ENCODE measurements around the gene SELENBP1. TPM values are rescaled to one million over a fixed set of nuclear protein-coding genes. Genes with fewer than 3 reads are reported as not detected.
A peak's percentile ranks its signal among the peaks of the same experiment; 100 is the strongest.

Gene SELENBP1
- total RNA-seq, 4 donors from 2014 or later, result 194 to 623 (median 467) TPM

GRCh38 chr1:151325646-151326429 lies 46.7 kb downstream of the SELENBP1 start:
- no peak for DNase-seq
- Histone ChIP-seq H3K36me3 (peaks cover 0 to 39% (median 0%) of the 10 kb centered on the region in 3 donors), H3K27me3 (no peaks in the 10 kb centered on the region), H3K4me3 (peak overlapping the region; percentile 59 to 85 (median 76)), H3K9me3 (no peaks in the 10 kb centered on the region), H3K27ac (peak overlapping the region in 2 of 4 donors; percentile 83 to 91), H3K4me1 (peaks cover 0 to 25% (median 4%) of the 10 kb centered on the region in 4 donors)
- no peak for TF ChIP-seq CTCF (IDR thresholded peaks at IDR 0.05)
- no peak for TF ChIP-seq POLR2A (IDR thresholded peaks at IDR 0.05)

DNA sequence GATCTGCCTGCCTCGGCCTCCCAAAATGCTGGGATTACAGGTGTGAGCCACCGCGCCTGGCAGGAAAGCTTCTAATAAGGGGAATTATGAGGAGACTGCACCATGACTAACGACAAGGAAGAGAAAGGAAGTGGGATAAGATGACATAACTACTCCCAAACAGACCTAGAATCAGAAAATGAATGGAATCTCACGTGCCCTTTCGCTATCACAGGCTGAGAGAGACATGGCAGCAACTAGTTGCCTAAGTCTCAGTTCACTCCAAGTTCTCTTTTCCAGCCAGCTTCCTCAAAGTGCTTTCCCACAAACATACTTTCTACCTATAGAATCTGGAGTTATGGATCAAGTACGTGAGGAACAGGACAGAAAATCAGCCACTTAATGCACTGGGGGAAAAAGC lies 47.3 kb downstream of the SELENBP1 start:
- Histone ChIP-seq H3K36me3 (peaks cover 0 to 45% (median 0%) of the 10 kb centered on the region in 3 donors), H3K27ac (no peak overlapping the region), H3K4me1 (peaks cover 0 to 25% (median 4%) of the 10 kb centered on the region in 4 donors), H3K27me3 (no peaks in the 10 kb centered on the region), H3K4me3 (no peak overlapping the region), H3K9me3 (no peaks in the 10 kb centered on the region)
- DNase-seq, result no peak
- TF ChIP-seq POLR2A (IDR thresholded peaks at IDR 0.05) (no peak), CTCF (IDR thresholded peaks at IDR 0.05) (no peak)

- TF ChIP-seq CTCF (IDR thresholded peaks at IDR 0.05) (no peak), POLR2A (IDR thresholded peaks at IDR 0.05) (no peak)
- H3K9me3 ChIP-seq, result no peaks in the 10 kb centered on the region
- H3K4me1 ChIP-seq, result peaks cover 0 to 25% (median 4%) of the 10 kb centered on the region in 4 donors
- DNase-seq, result no peak
- no peak overlapping the region for H3K4me3 ChIP-seq
- H3K27me3 ChIP-seq, result no peaks in the 10 kb centered on the region
- H3K36me3 ChIP-seq, result peaks cover 0 to 53% (median 0%) of the 10 kb centered on the region in 3 donors
- no peak overlapping the region for H3K27ac ChIP-seq
Measured at GRCh38 chr1:151324390-151324930, 48.0 kb downstream of the SELENBP1 start.

GRCh38 chr1:151318975-151319374 lies 53.5 kb downstream of the SELENBP1 start:
- peaks cover 0 to 7% (median 0%) of the 10 kb centered on the region in 4 donors for H3K4me1 ChIP-seq
- H3K27ac ChIP-seq, result no peak overlapping the region
- no peaks in the 10 kb centered on the region for H3K9me3 ChIP-seq
- H3K36me3 ChIP-seq, result peaks cover 0 to 87% (median 0%) of the 10 kb centered on the region in 3 donors
- TF ChIP-seq CTCF (IDR thresholded peaks at IDR 0.05) (no peak), POLR2A (IDR thresholded peaks at IDR 0.05) (no peak)
- H3K4me3 ChIP-seq, result no peak overlapping the region
- DNase-seq, result no peak
- H3K27me3 ChIP-seq, result no peaks in the 10 kb centered on the region

DNA sequence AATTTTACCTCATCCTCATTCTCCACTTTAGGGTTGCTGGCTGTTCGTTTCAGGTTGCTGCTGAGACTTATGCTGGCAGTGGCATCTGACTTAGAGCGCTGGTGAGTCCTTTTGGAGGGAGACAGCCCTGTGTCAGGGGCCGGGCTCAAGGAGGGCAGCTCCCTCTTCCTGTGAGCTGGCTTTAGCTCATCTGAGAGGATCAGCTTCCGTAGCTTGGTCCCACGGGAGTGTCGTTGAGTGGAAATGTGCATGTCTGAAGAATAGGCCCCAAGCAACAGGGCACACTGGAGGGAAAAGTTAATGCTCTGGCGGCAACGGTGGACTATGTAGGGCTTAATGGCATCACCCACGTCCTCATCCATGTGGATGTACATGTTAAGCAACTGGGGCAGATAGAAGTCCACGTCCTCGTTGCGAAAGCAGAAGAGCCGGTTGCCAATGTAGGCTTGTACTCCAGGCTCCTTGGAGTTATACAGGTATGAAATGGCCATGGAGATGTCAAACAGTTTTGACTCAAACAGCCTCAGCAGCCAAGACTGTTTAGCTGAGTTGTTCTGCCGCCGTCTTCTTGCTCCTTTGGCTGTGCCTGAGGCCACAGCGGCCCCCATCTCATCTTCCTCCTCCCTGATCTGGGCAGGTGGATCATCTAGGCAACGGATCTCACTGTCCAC lies 56.8 kb downstream of the SELENBP1 start:
- Histone ChIP-seq H3K4me3 (no peak overlapping the region), H3K36me3 (peaks cover 0 to 76% (median 0%) of the 10 kb centered on the region in 3 donors), H3K4me1 (peaks cover 0 to 30% (median 3%) of the 10 kb centered on the region in 4 donors), H3K27me3 (no peaks in the 10 kb centered on the region), H3K9me3 (no peaks in the 10 kb centered on the region), H3K27ac (no peak overlapping the region)
- TF ChIP-seq POLR2A (IDR thresholded peaks at IDR 0.05) (no peak), CTCF (IDR thresholded peaks at IDR 0.05) (no peak)
- DNase-seq, result no peak

Other genes starting within 250 kb of the SELENBP1 start
- gene SEMA6C, start 226.1 kb downstream of the SELENBP1 start, total RNA-seq, result 10 to 100 TPM in 3 of 4 donors, 1 to 10 TPM in 1; 2.5 to 24.6 (median 16.6) TPM
- 1 to 10 TPM in 2 of 4 donors, not detected in 2; 4.0 to 6.6 TPM for gene TNFAIP8L2, start 216.1 kb downstream of the SELENBP1 start, total RNA-seq
- 10 to 100 TPM in 2 of 4 donors, 1 to 10 TPM in 2; 6.0 to 11.7 (median 10.2) TPM for gene LYSMD1, start 206.8 kb downstream of the SELENBP1 start, total RNA-seq
- gene SCNM1, start 206.6 kb downstream of the SELENBP1 start, total RNA-seq, result 10 to 100 TPM; 16.1 to 48.9 (median 36.9) TPM
- gene TMOD4, start 196.7 kb downstream of the SELENBP1 start, total RNA-seq, result 10 to 100 TPM in 1 of 4 donors, not detected in 3; 10.7 TPM
- 10 to 100 TPM; 21.5 to 26.9 (median 24.4) TPM for gene VPS72, start 182.5 kb downstream of the SELENBP1 start, total RNA-seq
- 100 to 1,000 TPM in 2 of 4 donors, 10 to 100 TPM in 2; 54.5 to 118 (median 97.6) TPM for gene PIP5K1A, start 174.2 kb downstream of the SELENBP1 start, total RNA-seq
- 100 to 1,000 TPM in 2 of 4 donors, 10 to 100 TPM in 2; 84.6 to 153 (median 103) TPM for gene PSMD4, start 118.0 kb downstream of the SELENBP1 start, total RNA-seq
- 10 to 100 TPM; 30.5 to 53.5 (median 38.5) TPM for gene ZNF687, start 90.4 kb downstream of the SELENBP1 start, total RNA-seq
- gene PI4KB, start 45.3 kb downstream of the SELENBP1 start, total RNA-seq, result 100 to 1,000 TPM in 1 of 4 donors, 10 to 100 TPM in 3; 68.0 to 147 (median 83.7) TPM
- gene RFX5, start 25.5 kb downstream of the SELENBP1 start, total RNA-seq, result 100 to 1,000 TPM in 1 of 4 donors, 10 to 100 TPM in 3; 35.6 to 187 (median 42.0) TPM
- gene PSMB4, start 26.9 kb upstream of the SELENBP1 start, total RNA-seq, result 100 to 1,000 TPM; 119 to 223 (median 167) TPM
- 10 to 100 TPM; 49.5 to 91.3 (median 52.6) TPM for gene POGZ, start 86.8 kb upstream of the SELENBP1 start, total RNA-seq
- gene CGN, start 138.7 kb upstream of the SELENBP1 start, total RNA-seq, result 100 to 1,000 TPM in 3 of 4 donors, 10 to 100 TPM in 1; 34.7 to 180 (median 160) TPM
- gene TUFT1, start 167.6 kb upstream of the SELENBP1 start, total RNA-seq, result 10 to 100 TPM; 12.4 to 23.4 (median 19.3) TPM
- gene SNX27, start 239.3 kb upstream of the SELENBP1 start, total RNA-seq, result 10 to 100 TPM; 24.0 to 50.3 (median 35.1) TPM

Measured in Peyer's patch (tissue), 4 donors.